Esophagus squamous epithelium (tissue), 5 donors: ENCODE results near the gene ZCWPW1. TPM values are rescaled to one million over a fixed set of nuclear protein-coding genes. Genes with fewer than 3 reads are reported as not detected.
"Not testable (repeated sequence)": the region's sequence is repeated elsewhere in the genome, so short reads cannot be mapped to it uniquely, and the experiment has no call there.

Source experiments
- DNase-seq: peaks from one replicate; lab custom pipeline; 2025; lab: John Stamatoyannopoulos, UW
- H3K27ac ChIP-seq, 4 donors: fragments of 200-600 bp; sonication (generic); one replicate each; pipeline ENCODE4 v1.5.1; 2016 to 2019; ENCODE audit warnings: mild to moderate bottlenecking in 1 of 4
- H3K27me3 ChIP-seq, 4 donors: fragments of 200-600 bp; sonication (generic); 1 replicate in 3 of 4; 2 replicates in 1 of 4; pipeline versions ENCODE4 v1.5.1 to v1.6.0; 2017 to 2021; ENCODE audit warnings: antibody characterized with exemption in 1 of 4
- H3K36me3 ChIP-seq, 3 donors: fragments of 200-600 bp; sonication (generic); one replicate each; pipeline ENCODE4 v1.5.1; 2016 to 2019
- H3K4me1 ChIP-seq, 3 donors: fragments of 200-600 bp; sonication (generic); one replicate each; pipeline ENCODE4 v1.5.1; 2017 to 2019
- H3K4me3 ChIP-seq, 4 donors: fragments of 200-600 bp; sonication (generic); 1 replicate in 3 of 4; 2 replicates in 1 of 4; pipeline ENCODE4 v1.5.1; 2016 to 2019; ENCODE audit warnings: mild to moderate bottlenecking in 2 of 4, moderate library complexity in 1 of 4
- H3K9me3 ChIP-seq, 3 donors: fragments of 200-600 bp; sonication (generic); one replicate each; pipeline ENCODE4 v1.5.1; 2016 to 2019
- CTCF ChIP-seq, 6 experiments: fragments of 450-650 bp in 4 of 6; fragments of 200-600 bp in 2 of 6; sonication (generic) in 2 of 6; IDR thresholded peaks; one replicate each; pipeline ENCODE4 v1.5.1; 2016 to 2019; ENCODE audit warnings: antibody characterized with exemption in 6 of 6, mild to moderate bottlenecking in 4 of 6, moderate library complexity in 4 of 6
- POLR2A ChIP-seq, 4 donors: fragments of 450-650 bp; IDR thresholded peaks; one replicate each; pipeline ENCODE4 v1.6.1; 2017; ENCODE audit warnings: antibody characterized with exemption in 4 of 4, mild to moderate bottlenecking in 4 of 4, moderate library complexity in 3 of 4
- WGBS, 2 donors: methylation state at CpG; one replicate each; pipeline ENCODE4 v1.1.5; 2018; 5-methylcytosine and 5-hydroxymethylcytosine counted together
- intact Hi-C: fragments of 100-400 bp; cut with DNase I; formaldehyde crosslinking; loops from one replicate; pipeline ENCODE4 v1.15.0; 2022
- total RNA-seq, 4 donors: library from RNA; depleted of rRNA; stranded (reverse); fragments of >200 nt; gene quantifications; one replicate each; pipeline ENCODE4 v1.1.0, GENCODE V29; 2016
- donor health status: DM: yes; HTN: yes; CAD: no.

Gene ZCWPW1
- total RNA-seq, 4 donors from 2014 or later: 0.83 to 4.2 (median 1.5) TPM

DNA sequence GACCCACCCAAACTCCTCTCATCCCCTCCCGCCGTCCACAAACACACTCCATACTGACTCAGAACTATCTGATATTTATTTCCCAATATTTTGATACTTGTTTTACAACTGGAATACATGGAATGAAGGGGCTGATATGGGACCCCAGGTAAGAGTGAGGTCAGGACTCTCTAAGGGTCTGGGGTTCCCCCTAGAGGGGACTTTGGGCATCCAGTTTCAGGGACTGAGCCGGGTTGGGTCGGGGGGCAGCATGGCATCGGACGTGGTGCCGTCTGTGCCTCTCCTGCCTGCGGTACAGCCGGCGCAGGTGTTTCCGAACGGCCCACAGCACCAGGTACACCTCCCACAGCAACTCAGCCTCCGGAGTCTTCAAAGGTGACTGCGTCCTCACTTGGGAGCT, 28.1 kb upstream of the ZCWPW1 start:
- DNase-seq: no peak
- intact Hi-C loops: no loop called here
- no peak for TF ChIP-seq POLR2A (IDR thresholded peaks at IDR 0.05)
- TF ChIP-seq CTCF (IDR thresholded peaks at IDR 0.05): no peak
- peaks cover 0 to 11% (median 0%) of the 10 kb centered on the region in 3 donors for H3K36me3 ChIP-seq
- no peak overlapping the region for H3K4me3 ChIP-seq
- 85% methylated on average over 9 to 10 of the region's 14 CpGs for WGBS, 2 donors
- H3K27ac ChIP-seq: no peak overlapping the region
- no peaks in the 10 kb centered on the region for H3K27me3 ChIP-seq
- H3K9me3 ChIP-seq: no peaks in the 10 kb centered on the region
- peaks cover 0 to 6% (median 0%) of the 10 kb centered on the region in 3 donors for H3K4me1 ChIP-seq

GRCh38 chr7:100455206-100455605, 26.7 kb upstream of the ZCWPW1 start:
- TF ChIP-seq CTCF (IDR thresholded peaks at IDR 0.05) (no peak), POLR2A (IDR thresholded peaks at IDR 0.05) (no peak)
- Histone ChIP-seq H3K36me3 (no peaks in the 10 kb centered on the region), H3K27ac (no peak overlapping the region), H3K27me3 (no peaks in the 10 kb centered on the region), H3K9me3 (no peaks in the 10 kb centered on the region), H3K4me3 (no peak overlapping the region), H3K4me1 (peaks cover 0 to 9% (median 7%) of the 10 kb centered on the region in 3 donors)
- DNase-seq: no peak
- intact Hi-C loops: no loop called here
- 78 to 82% methylated on average over 3 of the region's 3 CpGs for WGBS, 2 donors

- H3K9me3 ChIP-seq, H3K27me3 ChIP-seq, H3K4me3 ChIP-seq, H3K36me3 ChIP-seq, DNase-seq, intact Hi-C loops, H3K27ac ChIP-seq: not testable (repeated sequence)
- H3K4me1 ChIP-seq: peaks cover 0 to 16% (median 10%) of the 10 kb centered on the region in 3 donors
- WGBS, 2 donors: 83 to 88% methylated on average over 5 to 8 of the region's 8 CpGs
Observed at GRCh38 chr7:100453854-100454253, 25.4 kb upstream of the ZCWPW1 start.

DNA sequence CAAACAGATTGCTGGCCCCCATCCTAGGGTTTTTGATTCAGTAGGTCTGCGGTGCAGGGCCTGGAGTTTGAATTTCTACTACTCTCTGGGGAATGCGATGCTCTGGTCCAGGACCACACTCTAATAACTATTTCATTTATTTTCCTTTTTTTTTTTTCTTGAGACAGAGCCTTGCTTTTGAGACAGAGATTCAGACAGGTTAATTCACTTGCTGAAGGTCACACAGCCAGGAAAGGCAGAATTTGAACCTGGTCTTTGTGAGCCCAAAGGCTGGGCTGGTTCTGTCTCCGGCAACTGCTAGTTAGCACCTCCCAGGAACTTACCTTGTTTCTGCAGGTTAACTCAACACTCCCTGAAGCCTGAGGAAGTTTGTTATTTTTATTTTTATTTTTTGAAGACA, 24.0 kb upstream of the ZCWPW1 start:
- no peaks in the 10 kb centered on the region for H3K9me3 ChIP-seq
- WGBS, 2 donors: 68 to 72% methylated on average over 3 of the region's 3 CpGs
- no peaks in the 10 kb centered on the region for H3K36me3 ChIP-seq
- no peak overlapping the region for H3K4me3 ChIP-seq
- intact Hi-C loops: no loop called here
- H3K27ac ChIP-seq: no peak overlapping the region
- peaks cover 0 to 16% (median 10%) of the 10 kb centered on the region in 3 donors for H3K4me1 ChIP-seq
- H3K27me3 ChIP-seq: no peaks in the 10 kb centered on the region
- no peak for DNase-seq
- TF ChIP-seq POLR2A (IDR thresholded peaks at IDR 0.05): no peak

GRCh38 chr7:100449190-100449795, 20.8 kb upstream of the ZCWPW1 start:
- Histone ChIP-seq H3K4me3 (no peak overlapping the region), H3K36me3 (no peaks in the 10 kb centered on the region), H3K27ac (peak overlapping the region in 1 of 4 donors; percentile 90), H3K9me3 (no peaks in the 10 kb centered on the region), H3K27me3 (no peaks in the 10 kb centered on the region), H3K4me1 (peaks cover 0 to 34% (median 5%) of the 10 kb centered on the region in 3 donors)
- TF ChIP-seq POLR2A (IDR thresholded peaks at IDR 0.05) (no peak), CTCF (IDR thresholded peaks at IDR 0.05) (no peak)
- 84 to 87% methylated on average over 8 to 13 of the region's 13 CpGs for WGBS, 2 donors
- DNase-seq: no peak
- intact Hi-C loops: no loop called here

DNA sequence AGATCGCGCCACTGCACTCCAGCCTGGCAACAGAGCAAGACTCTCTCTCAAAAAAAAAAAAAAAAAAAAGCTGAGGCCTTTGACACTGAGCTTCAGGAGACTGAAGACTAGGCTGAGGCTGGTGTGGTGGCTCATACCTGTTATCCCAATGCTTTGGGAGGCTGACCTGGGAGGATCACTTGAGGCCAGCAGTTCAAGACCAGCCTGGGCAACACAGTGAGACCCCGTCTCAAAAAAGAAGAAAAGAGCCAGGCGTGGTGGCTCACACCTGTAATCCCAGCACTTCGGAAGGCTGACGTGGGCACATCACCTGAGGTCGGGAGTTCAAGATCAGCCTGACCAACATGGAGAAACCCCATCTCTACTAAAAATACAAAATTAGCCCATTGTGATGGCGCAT, 18.9 kb upstream of the ZCWPW1 start:
- H3K4me3 ChIP-seq, DNase-seq, H3K27ac ChIP-seq, H3K9me3 ChIP-seq, H3K36me3 ChIP-seq, H3K27me3 ChIP-seq, intact Hi-C loops: not testable (repeated sequence)
- peaks cover 0 to 38% (median 5%) of the 10 kb centered on the region in 3 donors for H3K4me1 ChIP-seq
- 94 to 96% methylated on average over 3 to 6 of the region's 8 CpGs for WGBS, 2 donors
